ENCODE results near the gene CIC.
A peak's percentile ranks its signal among the peaks of the same experiment; 100 is the strongest.

Gene CIC

GRCh38 chr19:42247640-42248199 lies 21.3 kb upstream of the CIC start:
- TF ChIP-seq CTCF (IDR thresholded peaks at IDR 0.05; ENCODE audit: low read depth, low read length), result no peak
- H3K4me3 ChIP-seq (replicated peaks in 1 of 2; ENCODE audit: low read depth in 2 of 2, low read length in 2 of 2), result no peak overlapping the region
- DNase-seq (ENCODE audit: low read depth in 2 of 2), result no peak

DNA sequence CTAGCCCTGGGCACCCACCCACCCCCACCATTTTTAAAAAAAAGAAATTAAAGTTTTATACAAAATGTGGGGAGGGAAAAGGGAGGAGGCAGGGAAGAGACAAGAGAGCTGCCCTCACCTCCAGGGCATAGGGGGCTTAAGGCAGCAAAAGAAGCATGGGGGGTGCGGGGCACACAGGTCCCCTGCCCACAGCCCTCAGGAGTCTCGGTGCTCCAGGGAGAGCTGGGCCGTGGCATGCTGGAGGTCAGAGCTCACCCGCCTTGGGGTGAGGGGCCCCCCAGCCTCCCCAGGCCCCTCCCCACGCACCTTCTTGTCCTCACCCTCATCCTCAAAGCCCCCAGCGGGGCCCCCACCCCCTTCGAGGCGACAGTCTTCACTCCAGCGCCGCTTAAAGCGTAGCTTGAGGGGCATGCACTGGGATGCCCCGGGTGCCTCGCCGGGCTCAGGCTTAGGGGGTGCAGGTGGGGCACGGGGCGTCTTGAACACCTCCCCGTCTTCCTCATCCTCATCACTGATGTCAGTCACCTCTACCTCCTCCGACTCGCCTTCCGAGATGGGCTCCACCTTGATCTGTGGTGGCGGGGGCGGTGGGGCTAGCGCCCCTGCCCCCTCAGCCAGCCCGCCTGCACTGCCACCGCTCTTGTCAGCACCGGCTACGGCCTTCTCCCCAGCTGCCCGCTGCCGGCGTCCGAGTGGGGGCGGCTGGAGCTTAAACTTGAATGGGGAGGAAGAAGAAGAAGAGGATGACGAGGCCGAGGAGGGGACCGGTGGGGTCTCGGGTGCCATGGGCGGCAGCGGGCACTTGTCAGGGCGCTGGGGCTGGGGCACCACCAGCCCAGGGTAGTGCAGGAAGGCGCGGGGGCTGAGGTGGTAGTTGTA lies 20.5 kb upstream of the CIC start:
- no peak overlapping the region for H3K4me3 ChIP-seq (replicated peaks in 1 of 2; ENCODE audit: low read depth in 2 of 2, low read length in 2 of 2)
- DNase-seq (ENCODE audit: low read depth in 2 of 2), result no peak
- TF ChIP-seq CTCF (IDR thresholded peaks at IDR 0.05; ENCODE audit: low read depth, low read length), result no peak

- H3K4me3 ChIP-seq (replicated peaks in 1 of 2; ENCODE audit: low read depth in 2 of 2, low read length in 2 of 2), result no peak overlapping the region
- no peak for TF ChIP-seq CTCF (IDR thresholded peaks at IDR 0.05; ENCODE audit: low read depth, low read length)
- DNase-seq (ENCODE audit: low read depth in 2 of 2), result no peak
Observed at GRCh38 chr19:42249149-42249750, 19.8 kb upstream of the CIC start.

DNA sequence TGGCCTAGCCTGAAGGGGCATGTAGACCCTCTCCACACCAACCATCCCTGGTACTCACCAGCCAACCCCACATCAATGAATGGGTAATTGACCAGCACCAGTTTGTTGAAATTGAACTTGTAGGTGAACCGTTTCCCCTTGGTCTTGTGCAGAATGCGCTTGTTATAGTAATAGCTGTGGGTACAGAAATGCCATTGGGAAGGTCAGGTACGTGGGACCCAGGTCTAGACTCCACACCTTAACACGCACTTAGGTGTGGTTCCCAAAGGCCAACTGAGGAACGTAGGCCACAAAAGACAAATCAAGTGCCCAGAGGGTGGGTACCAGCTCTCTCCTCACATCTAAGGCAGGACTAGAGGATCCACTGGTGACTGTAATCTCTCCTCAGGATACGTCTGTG lies 19.3 kb upstream of the CIC start:
- DNase-seq (ENCODE audit: low read depth in 2 of 2), result no peak
- TF ChIP-seq CTCF (IDR thresholded peaks at IDR 0.05; ENCODE audit: low read depth, low read length), result no peak
- no peak overlapping the region for H3K4me3 ChIP-seq (replicated peaks in 1 of 2; ENCODE audit: low read depth in 2 of 2, low read length in 2 of 2)

DNA sequence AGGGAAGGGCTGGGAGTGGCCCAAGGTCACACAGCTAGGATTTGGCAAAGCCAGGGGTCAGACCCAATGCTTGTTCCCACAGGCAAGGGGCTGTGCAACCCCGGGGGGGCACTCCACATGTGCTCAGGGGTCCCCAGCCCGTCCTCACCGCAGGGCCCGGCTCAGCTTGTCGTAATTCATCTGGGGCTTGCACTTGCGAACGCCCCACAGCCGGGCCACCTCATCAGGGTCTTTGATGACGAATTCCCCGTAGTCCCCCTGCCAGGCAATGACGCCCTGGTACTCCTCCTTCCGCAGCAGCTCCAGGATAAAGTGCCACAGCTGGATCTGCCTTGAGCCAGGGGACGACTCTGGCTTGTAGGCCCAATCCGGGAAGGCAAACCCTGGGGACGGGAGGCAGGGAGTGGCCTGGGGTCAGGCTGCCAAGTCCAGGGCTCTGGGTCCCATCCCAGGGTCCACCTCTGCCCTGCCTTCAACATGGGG lies 18.8 kb upstream of the CIC start:
- H3K4me3 ChIP-seq (replicated peaks in 1 of 2; ENCODE audit: low read depth in 2 of 2, low read length in 2 of 2), result peak overlapping the region in 1 of 2 donors; percentile 41
- no peak for DNase-seq (ENCODE audit: low read depth in 2 of 2)
- TF ChIP-seq CTCF (IDR thresholded peaks at IDR 0.05; ENCODE audit: low read depth, low read length), result no peak

- H3K4me3 ChIP-seq (replicated peaks in 1 of 2; ENCODE audit: low read depth in 2 of 2, low read length in 2 of 2), result peak overlapping the region; percentile 41 to 82
- peak; percentile 63 to 72 for DNase-seq (ENCODE audit: low read depth in 2 of 2)
- TF ChIP-seq CTCF (IDR thresholded peaks at IDR 0.05; ENCODE audit: low read depth, low read length), result no peak
Observed at GRCh38 chr19:42250666-42251531, 18.2 kb upstream of the CIC start.
